SJSA1 (cell line): ENCODE results near the gene CLSTN3. TPM values are rescaled to one million over a fixed set of nuclear protein-coding genes. Genes with fewer than 3 reads are reported as not detected.

ENCODE experiments used
- DNase-seq, 2 experiments: peaks; one replicate each; pipeline ENCODE4 v3.0.0-alpha.2; 2015 to 2020; ENCODE audit warnings: low spot score in 2 of 2, low read depth in 1 of 2
- H3K27ac ChIP-seq: fragments of 250-450 bp; sonication (Bioruptor Pico); 2 replicates; pipeline ENCODE4 v1.5.1; 2020; ENCODE audit warnings: mild to moderate bottlenecking, moderate library complexity
- H3K27me3 ChIP-seq: fragments of 250-450 bp; sonication (Bioruptor Pico); replicated peaks from 2 replicates; pipeline ENCODE4 v1.5.1; 2020; ENCODE audit warnings: mild to moderate bottlenecking, moderate library complexity
- H3K36me3 ChIP-seq: fragments of 250-450 bp; sonication (Bioruptor Pico); 2 replicates; pipeline ENCODE4 v1.5.1; 2020; ENCODE audit warnings: mild to moderate bottlenecking
- H3K4me1 ChIP-seq: fragments of 250-450 bp; sonication (Bioruptor Pico); replicated peaks from 2 replicates; pipeline ENCODE4 v1.6.1; 2021; ENCODE audit warnings: mild to moderate bottlenecking
- H3K4me3 ChIP-seq: fragments of 250-450 bp; sonication (Bioruptor Pico); 2 replicates; pipeline ENCODE4 v1.5.1; 2020; ENCODE audit warnings: mild to moderate bottlenecking
- H3K9me3 ChIP-seq: fragments of 250-450 bp; sonication (Bioruptor Pico); replicated peaks from 2 replicates; pipeline ENCODE4 v1.5.1; 2020; ENCODE audit warnings: mild to moderate bottlenecking
- total RNA-seq: library from RNA; depleted of rRNA; stranded (reverse); fragments of >200 nt; shearing (Covaris generic); gene quantifications from 2 replicates; pipeline ENCODE4 v1.2.3, GENCODE V29; 2014

Gene CLSTN3
- total RNA-seq, 1 experiment from 2014 or later, result 0.82 TPM

DNA sequence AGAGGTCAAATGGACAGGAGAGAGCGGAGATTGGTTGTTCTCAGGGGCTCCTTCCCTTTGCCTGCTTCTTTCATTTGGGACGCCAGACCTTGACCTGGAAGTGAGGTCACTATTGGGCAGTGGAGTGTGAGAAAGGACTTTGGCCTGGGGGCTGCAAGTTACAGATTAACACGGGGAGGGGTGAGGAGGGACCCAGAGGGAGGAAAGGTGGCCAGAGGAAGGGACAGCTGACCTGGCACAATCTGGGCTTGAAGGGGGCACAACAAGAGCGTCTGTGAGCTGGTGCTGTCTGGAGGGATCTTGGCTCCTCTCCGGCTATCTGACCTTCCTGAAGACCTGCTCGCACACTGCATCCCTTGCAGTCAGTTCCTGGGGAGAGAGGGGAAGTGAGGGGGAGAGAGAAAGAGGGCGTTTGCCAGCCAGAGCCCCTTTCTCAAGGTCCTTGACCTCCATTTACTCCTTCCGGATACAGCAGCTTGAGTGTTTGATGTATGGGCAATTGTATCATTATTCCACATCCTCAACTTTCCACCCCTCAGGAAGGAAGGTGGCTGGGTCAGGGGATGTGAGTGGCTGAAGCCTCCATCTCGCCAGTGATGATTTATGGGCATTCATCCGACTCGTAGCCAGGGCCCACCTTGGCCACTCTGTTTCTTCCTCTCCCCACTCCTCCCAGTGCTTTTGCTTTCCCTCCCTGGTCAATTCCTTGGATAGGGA, 6.2 kb upstream of the CLSTN3 start:
- H3K36me3 ChIP-seq, result no peaks in the 10 kb centered on the region
- peaks cover 17% of the 10 kb centered on the region for H3K27me3 ChIP-seq
- no peaks in the 10 kb centered on the region for H3K4me1 ChIP-seq
- DNase-seq, result no peak
- no peak overlapping the region for H3K27ac ChIP-seq
- no peak overlapping the region for H3K4me3 ChIP-seq
- H3K9me3 ChIP-seq, result no peaks in the 10 kb centered on the region

GRCh38 chr12:7125632-7126227, 4.4 kb upstream of the CLSTN3 start:
- peaks cover 33% of the 10 kb centered on the region for H3K27me3 ChIP-seq

DNA sequence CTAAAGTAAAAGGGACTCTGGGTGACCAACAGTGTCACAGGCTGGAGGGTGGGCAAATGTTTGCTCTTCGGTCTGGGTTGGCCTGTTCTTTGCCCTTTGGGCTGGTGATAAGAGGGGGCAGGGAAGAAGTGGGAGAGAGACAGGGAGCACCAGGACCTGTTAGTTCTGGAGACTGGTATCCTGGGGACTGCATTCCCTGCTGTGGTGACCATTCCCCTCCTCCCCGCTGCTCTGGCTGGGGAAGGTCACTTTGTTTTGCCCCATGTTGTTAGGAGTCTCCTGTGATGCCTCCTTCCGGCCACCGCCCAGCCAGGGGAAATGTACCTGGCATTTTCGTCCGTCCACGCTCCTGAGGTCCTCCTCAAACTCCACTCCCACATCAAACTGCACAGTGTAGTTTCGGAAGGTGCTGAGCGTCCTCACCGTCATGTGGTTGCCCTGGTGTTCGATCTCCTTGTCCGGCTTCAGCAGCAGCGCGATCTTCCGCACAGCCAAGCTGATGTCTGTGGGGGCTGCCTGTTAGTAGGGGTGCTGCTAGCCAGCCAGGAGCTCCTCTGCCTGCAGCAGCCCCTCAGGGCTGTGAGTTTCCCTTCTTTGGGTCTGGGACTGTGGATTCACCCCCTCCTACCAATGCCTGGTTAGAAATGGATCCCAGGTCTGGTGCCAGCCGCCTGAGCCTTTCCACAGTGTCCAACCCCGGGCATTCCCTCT, 2.1 kb upstream of the CLSTN3 start:
- DNase-seq, result no peak
- H3K27ac ChIP-seq, result no peak overlapping the region
- peaks cover 44% of the 10 kb centered on the region for H3K27me3 ChIP-seq
- no peak overlapping the region for H3K4me3 ChIP-seq
- H3K9me3 ChIP-seq, result no peaks in the 10 kb centered on the region
- H3K36me3 ChIP-seq, result no peaks in the 10 kb centered on the region
- peaks cover 13% of the 10 kb centered on the region for H3K4me1 ChIP-seq

More at GRCh38 chr12:7125632-7126227, 4.4 kb upstream of the CLSTN3 start:
- Histone ChIP-seq H3K27ac (no peak overlapping the region), H3K36me3 (no peaks in the 10 kb centered on the region), H3K9me3 (no peaks in the 10 kb centered on the region), H3K4me3 (no peak overlapping the region), H3K4me1 (peaks cover 9% of the 10 kb centered on the region)
- DNase-seq, result no peak

GRCh38 chr12:7128681-7129286, 1.4 kb upstream of the CLSTN3 start, which contains the start of gene RBP5:
Gene RBP5, minus strand, starts transcription at chr12:7128889. Its CDS starts 114 bp downstream, at chr12:7128775.
- Histone ChIP-seq H3K36me3 (no peaks in the 10 kb centered on the region), H3K4me1 (peaks cover 13% of the 10 kb centered on the region), H3K27me3 (peaks cover 44% of the 10 kb centered on the region), H3K4me3 (peak within 1 kb of the TSS; percentile 21), H3K9me3 (no peaks in the 10 kb centered on the region), H3K27ac (no peak within 1 kb of the TSS)
- no peak for DNase-seq

- H3K9me3 ChIP-seq, result no peaks in the 10 kb centered on the region
- peak overlapping the region; percentile 21 for H3K4me3 ChIP-seq
- H3K36me3 ChIP-seq, result no peaks in the 10 kb centered on the region
- DNase-seq, result no peak
- H3K27ac ChIP-seq, result no peak overlapping the region
- H3K4me1 ChIP-seq, result peaks cover 13% of the 10 kb centered on the region
- H3K27me3 ChIP-seq, result peaks cover 41% of the 10 kb centered on the region
These were observed 792 bp upstream of the CLSTN3 start for GRCh38 chr12:7129287-7129871.

DNA sequence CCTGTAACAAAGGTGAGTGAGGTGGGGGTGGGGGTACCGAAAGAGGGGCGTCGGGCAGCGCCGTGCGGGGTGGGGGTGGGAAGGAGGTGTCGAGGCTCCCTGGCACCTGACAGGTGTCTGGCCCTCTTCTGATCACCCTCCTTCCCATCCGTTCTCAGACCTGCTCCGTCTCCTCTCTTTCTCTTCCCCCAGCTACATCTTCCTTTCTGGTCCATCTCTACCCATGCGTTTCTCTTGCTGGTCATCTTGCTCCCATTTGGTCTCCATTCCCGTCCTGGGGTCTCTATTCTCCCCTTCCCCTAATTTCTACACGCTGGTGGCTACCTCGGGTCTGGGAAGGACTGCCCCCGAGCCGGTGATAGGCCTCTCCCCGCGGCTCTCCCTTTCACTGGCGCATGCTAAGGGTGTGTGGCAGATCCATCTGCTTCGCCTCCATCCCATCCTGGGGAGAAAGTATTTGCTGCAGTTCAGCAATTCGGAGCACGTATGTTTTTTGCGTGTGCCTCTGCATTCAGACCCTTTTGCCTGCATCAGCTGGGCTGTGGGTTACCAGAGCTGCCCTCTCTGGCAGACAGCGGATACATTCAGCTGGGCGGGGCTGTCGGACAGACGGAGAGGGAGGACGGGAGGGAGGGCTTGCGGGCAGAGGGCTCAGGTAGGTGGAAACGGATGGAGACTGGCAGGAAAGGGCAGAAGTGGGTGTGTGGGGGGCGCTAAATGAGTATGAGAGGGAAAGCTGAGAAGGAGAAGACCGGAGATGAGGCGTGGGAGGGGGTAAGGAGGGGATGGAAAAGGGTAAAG, 730 bp downstream of the CLSTN3 start:
- Histone ChIP-seq H3K27me3 (peaks cover 32% of the 10 kb centered on the region), H3K36me3 (no peaks in the 10 kb centered on the region), H3K4me1 (peaks cover 13% of the 10 kb centered on the region), H3K9me3 (no peaks in the 10 kb centered on the region), H3K27ac (no peak overlapping the region), H3K4me3 (no peak overlapping the region)
- no peak for DNase-seq

DNA sequence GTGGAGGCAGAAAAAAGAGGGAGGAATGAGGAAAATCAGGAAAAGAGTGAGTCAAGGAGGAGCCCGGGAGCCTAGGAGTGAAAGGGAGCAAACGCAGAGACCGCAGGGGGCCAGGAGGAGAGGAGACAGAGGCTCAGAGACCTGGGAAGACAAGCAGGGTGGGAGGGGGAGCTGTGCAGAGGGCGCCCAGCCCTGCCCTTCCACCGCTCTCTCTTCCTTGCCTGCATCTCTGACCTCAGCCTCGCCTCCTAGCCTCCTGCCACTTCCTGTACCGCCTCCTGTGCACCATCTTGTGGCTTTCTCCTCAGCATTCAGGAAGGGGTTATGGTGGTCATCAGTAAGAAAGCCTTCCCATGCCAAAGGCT, 1.3 kb downstream of the CLSTN3 start:
- Histone ChIP-seq H3K27ac (no peak overlapping the region), H3K36me3 (no peaks in the 10 kb centered on the region), H3K4me1 (peaks cover 13% of the 10 kb centered on the region), H3K9me3 (no peaks in the 10 kb centered on the region), H3K27me3 (peaks cover 32% of the 10 kb centered on the region), H3K4me3 (no peak overlapping the region)
- no peak for DNase-seq

- Histone ChIP-seq H3K4me3 (no peak overlapping the region), H3K4me1 (peaks cover 11% of the 10 kb centered on the region), H3K36me3 (no peaks in the 10 kb centered on the region), H3K9me3 (no peaks in the 10 kb centered on the region), H3K27me3 (peaks cover 21% of the 10 kb centered on the region), H3K27ac (no peak overlapping the region)
- no peak for DNase-seq
These were observed 4.4 kb downstream of the CLSTN3 start for GRCh38 chr12:7134396-7135166.

GRCh38 chr12:7136071-7136470, 5.9 kb downstream of the CLSTN3 start:
- H3K4me1 ChIP-seq, result peaks cover under 1% of the 10 kb centered on the region; the same call in 1 of the 2 replicates
- no peak overlapping the region for H3K4me3 ChIP-seq
- H3K27ac ChIP-seq, result no peak overlapping the region
- peaks cover 8% of the 10 kb centered on the region for H3K27me3 ChIP-seq
- no peaks in the 10 kb centered on the region for H3K36me3 ChIP-seq
- DNase-seq, result no peak
- no peaks in the 10 kb centered on the region for H3K9me3 ChIP-seq

DNA sequence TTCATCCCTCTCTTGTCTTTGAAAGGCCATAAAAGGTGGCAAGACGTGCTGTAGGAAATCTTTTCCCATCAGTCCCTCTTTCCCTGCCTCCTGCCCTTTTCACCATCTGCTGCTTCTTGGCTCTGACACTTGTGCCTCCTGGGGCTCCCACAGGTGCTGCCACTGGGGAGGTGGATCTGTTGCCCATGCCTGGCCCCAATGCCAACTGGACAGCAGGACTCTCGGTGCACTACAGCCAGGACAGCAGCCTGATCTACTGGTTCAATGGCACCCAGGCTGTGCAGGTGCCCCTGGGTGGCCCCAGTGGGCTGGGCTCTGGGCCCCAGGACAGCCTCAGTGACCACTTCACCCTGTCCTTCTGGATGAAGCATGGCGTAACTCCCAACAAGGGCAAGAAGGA, 6.5 kb downstream of the CLSTN3 start:
- Histone ChIP-seq H3K4me1 (no peaks in the 10 kb centered on the region), H3K27ac (no peak overlapping the region), H3K4me3 (no peak overlapping the region), H3K27me3 (peaks cover 3% of the 10 kb centered on the region; the same call in 1 of the 2 replicates), H3K36me3 (no peaks in the 10 kb centered on the region), H3K9me3 (no peaks in the 10 kb centered on the region)
- DNase-seq, result no peak

DNA sequence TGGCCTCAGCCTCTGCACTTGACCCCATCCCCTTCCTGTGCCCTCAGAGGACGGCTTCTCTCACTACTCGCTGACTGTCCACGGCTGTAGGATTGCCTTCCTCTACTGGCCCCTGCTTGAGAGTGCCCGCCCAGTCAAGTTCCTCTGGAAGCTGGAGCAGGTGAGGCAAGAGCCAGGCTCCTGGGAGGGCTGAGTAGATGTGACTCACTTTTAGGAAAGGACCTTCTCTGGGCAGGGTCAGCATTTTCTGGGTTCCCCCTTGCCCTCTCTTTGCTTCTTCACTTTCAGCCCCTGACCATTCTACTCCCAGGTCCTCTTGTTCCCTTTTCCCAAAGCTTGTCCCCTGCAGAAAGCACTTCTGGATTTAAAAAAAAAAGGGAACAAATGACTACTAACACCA, 7.7 kb downstream of the CLSTN3 start:
- no peaks in the 10 kb centered on the region for H3K9me3 ChIP-seq
- no peaks in the 10 kb centered on the region; the same call in 1 of the 2 replicates for H3K27me3 ChIP-seq
- H3K4me3 ChIP-seq, result no peak overlapping the region
- H3K4me1 ChIP-seq, result no peaks in the 10 kb centered on the region
- DNase-seq, result no peak
- H3K36me3 ChIP-seq, result no peaks in the 10 kb centered on the region
- H3K27ac ChIP-seq, result no peak overlapping the region

DNA sequence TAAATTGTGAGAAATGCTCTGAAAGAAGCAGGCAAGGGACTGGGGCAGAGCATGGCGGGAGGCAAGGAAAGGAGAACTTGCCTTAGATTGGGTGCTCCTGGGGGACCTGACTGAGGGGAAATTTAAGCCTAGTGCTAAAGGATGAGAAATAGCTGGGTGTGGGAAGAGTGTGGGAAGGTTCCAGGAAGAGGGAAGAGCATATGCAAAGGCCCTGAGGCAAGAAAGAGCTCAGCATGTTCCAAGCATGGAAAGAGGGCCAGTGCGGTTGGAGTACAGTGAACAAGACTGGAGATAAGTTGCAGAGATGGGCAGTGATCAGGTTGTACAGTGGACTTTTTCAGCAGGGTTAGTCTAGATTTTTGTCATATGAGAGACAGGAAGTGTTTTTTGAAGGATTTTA, 9.0 kb downstream of the CLSTN3 start:
- Histone ChIP-seq H3K27me3 (no peaks in the 10 kb centered on the region; the same call in 1 of the 2 replicates), H3K4me1 (no peaks in the 10 kb centered on the region), H3K9me3 (no peaks in the 10 kb centered on the region), H3K27ac (no peak overlapping the region), H3K36me3 (no peaks in the 10 kb centered on the region), H3K4me3 (no peak overlapping the region)
- DNase-seq, result no peak
